K562 (cell line): ENCODE results near the gene CTPS2. TPM values are rescaled to one million over a fixed set of nuclear protein-coding genes. Genes with fewer than 3 reads are reported as not detected.
A peak's percentile ranks its signal among the peaks of the same experiment; 100 is the strongest.

Experiments used
- HNRNPLL ChIP-seq: fragments of 200-400 bp; formaldehyde crosslinking; IDR thresholded peaks from 2 replicates; pipeline ENCODE4 v1.6.1; 2017; ENCODE audit warnings: low read length, low read depth, mild to moderate bottlenecking; ENCODE audit not compliant: poor library complexity, severe bottlenecking
- MGA ChIP-seq: fragments of 450-650 bp; IDR thresholded peaks from 2 replicates; pipeline ENCODE4 v1.6.1; 2016; ENCODE audit warnings: mild to moderate bottlenecking, moderate library complexity
- RAD21 ChIP-seq, 2 experiments: fragments of 250-450 bp in 1 of 2; fragments of 450-650 bp in 1 of 2; sonication (Bioruptor Pico) in 1 of 2; formaldehyde crosslinking in 1 of 2; IDR thresholded peaks in 1 of 2; conservative IDR thresholded peaks in 1 of 2; 2 replicates each; pipeline versions ENCODE4 v1.4.0 to v1.8.0; 2020 to 2022; ENCODE audit warnings: mild to moderate bottlenecking in 2 of 2, moderate library complexity in 1 of 2
- SMC3 ChIP-seq: conservative IDR thresholded peaks from 2 replicates; pipeline ENCODE4 v1.6.1; 2011; ENCODE audit warnings: low read depth, low read length, improper control_type of control experiment; ENCODE audit not compliant: insufficient read depth
- TFAP4 ChIP-seq: sonication (generic); formaldehyde crosslinking; IDR thresholded peaks from 2 replicates; pipeline ENCODE4 v1.8.0; 2022; ENCODE audit warnings: missing genetic modification reagents, mild to moderate bottlenecking, moderate library complexity, borderline replicate concordance
- TSHZ1 ChIP-seq: fragments of 250-450 bp; sonication (Bioruptor Pico); IDR thresholded peaks from 2 replicates; pipeline ENCODE4 v1.4.0; 2020; ENCODE audit warnings: mild to moderate bottlenecking, moderate library complexity
- ZNF384 ChIP-seq: IDR thresholded peaks from 2 replicates; pipeline ENCODE4 v1.6.1; 2012; ENCODE audit warnings: low read depth, low read length, improper control_type of control experiment
- polyA plus RNA-seq, 8 experiments: library from polyadenylated mRNA; depleted of rRNA in 4 of 8; stranded (reverse) in 5 of 8; unstranded in 3 of 8; fragments of >200 nt; fragmentation: Nextera tagmentation in 2 of 8; fragmentation: Illumina TruSeq in 1 of 8; extraction: Ambion mirVana in 2 of 8; extraction: Trizol in 1 of 8; gene quantifications; 2 replicates each; pipeline versions ENCODE4 v1.2.1 to v1.2.3, GENCODE V29; 2011 to 2014; ENCODE audit warnings: inconsistent platforms in 1 of 8, missing spikeins in 1 of 8
- total RNA-seq, 7 experiments: library from RNA; depleted of rRNA in 6 of 7; stranded (reverse); fragments of >200 nt in 6 of 7; fragmentation: Illumina TruSeq in 2 of 7; extraction: Trizol in 2 of 7; gene quantifications; 2 replicates each; pipeline versions ENCODE4 v1.2.1 to v1.2.3, GENCODE V29; 2011 to 2021; ENCODE audit warnings: low replicate concordance in 1 of 7
- TF ChIP-seq, protein P1 (sequence below): fragments of 450-650 bp; IDR thresholded peaks from 2 replicates; pipeline ENCODE4 v1.7.0; 2016; ENCODE audit warnings: borderline replicate concordance

CTPS2 gene
- total and polyA plus RNA-seq, 9 of the 15 experiments (the other 6 are each of a cell fraction or from before 2014, with no cell fraction given), result 5.4 to 19.5 (median 14.1) TPM

DNA sequence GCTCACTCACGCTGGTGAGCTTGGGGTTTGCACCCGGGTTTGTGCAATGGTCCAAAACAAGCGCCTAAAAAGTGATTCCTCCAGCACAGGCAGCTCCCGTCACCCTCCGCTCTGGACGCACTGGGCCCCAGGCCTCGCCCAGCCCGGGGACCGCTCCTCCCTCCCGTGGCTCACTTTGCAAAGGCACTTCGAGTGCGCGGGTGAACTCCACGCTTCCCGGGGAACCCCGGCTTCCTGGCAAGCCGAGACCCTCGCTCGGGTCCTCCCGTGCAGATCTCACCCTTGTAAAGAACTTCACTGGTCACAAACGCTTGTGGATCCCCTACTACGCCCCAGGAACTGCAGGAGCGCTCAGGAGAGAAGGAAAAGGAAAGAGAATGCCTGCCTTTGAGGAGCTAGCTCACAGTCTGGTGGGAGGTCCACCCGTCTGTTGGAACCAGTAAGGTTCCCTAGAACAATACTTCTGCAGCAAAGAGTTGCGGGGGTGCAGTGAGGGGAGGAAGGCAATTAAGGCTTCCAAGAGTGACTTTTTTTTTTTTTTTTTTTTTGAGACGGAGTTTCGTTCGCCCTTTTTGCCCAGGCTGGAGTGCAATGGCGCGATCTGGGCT is at the start of gene CTPS2 (continued):
- TF ChIP-seq, protein P1, sequence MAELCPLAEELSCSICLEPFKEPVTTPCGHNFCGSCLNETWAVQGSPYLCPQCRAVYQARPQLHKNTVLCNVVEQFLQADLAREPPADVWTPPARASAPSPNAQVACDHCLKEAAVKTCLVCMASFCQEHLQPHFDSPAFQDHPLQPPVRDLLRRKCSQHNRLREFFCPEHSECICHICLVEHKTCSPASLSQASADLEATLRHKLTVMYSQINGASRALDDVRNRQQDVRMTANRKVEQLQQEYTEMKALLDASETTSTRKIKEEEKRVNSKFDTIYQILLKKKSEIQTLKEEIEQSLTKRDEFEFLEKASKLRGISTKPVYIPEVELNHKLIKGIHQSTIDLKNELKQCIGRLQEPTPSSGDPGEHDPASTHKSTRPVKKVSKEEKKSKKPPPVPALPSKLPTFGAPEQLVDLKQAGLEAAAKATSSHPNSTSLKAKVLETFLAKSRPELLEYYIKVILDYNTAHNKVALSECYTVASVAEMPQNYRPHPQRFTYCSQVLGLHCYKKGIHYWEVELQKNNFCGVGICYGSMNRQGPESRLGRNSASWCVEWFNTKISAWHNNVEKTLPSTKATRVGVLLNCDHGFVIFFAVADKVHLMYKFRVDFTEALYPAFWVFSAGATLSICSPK, result no peak
- no peak for TF ChIP-seq ZNF384
- no peak for TF ChIP-seq RAD21 (CRISPR knock-in tag; conservative IDR thresholded peaks at IDR 0.05 in 1 of 2, IDR thresholded peaks at IDR 0.05 in 1 of 2)
- TF ChIP-seq TSHZ1 (CRISPR knock-in tag), result no peak
- TF ChIP-seq HNRNPLL, result no peak
- TF ChIP-seq TFAP4 (CRISPR knock-in tag), result no peak
- TF ChIP-seq SMC3, result no peak
- peak; percentile 49; the same call in 1 of the 2 replicates for TF ChIP-seq MGA
